Jurkat, Clone E6-1 (cell line): ENCODE measurements around the gene PDCD11.
"Not testable (repeated sequence)": the region's sequence is repeated elsewhere in the genome, so short reads cannot be mapped to it uniquely, and the experiment has no call there.

Source experiments
- DNase-seq: peaks from one replicate; pipeline ENCODE4 v3.0.0-alpha.2; 2011; ENCODE audit warnings: low read depth, low spot score
- H3K4me3 ChIP-seq: 2 replicates; pipeline ENCODE4 v1.5.1; 2011; ENCODE audit warnings: mild to moderate bottlenecking, low read length, control low read depth, moderate library complexity

Gene PDCD11

DNA sequence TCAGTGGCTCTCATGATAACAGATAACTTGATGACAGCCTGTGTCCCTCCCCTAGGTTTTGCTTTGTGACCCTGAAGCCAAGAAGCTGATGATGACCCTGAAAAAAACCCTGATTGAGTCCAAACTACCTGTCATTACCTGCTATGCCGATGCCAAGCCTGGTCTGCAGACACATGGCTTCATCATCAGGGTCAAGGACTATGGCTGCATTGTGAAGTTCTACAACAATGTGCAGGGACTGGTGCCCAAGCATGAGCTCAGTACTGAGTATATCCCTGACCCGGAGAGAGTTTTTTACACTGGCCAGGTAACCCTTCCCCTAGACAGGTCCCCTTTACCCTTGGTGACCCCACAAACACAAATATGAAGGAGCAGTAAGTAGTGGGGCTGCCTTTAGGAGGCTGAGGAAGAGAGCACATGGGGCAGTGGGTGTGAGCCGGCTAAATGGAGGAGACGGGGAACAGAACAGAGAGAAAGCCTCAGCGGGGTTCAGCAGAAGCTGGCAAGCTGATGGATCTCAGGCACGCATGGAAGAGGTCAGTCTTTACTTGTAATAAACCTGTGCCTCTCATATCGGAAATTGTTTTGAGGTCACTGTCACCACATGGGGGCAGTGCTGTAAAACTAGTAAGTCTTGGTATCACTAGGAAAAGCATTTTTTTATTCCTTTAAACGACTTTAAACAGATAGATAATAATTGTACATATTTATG, 20.2 kb downstream of the PDCD11 start:
- no peak overlapping the region for H3K4me3 ChIP-seq
- peak; percentile 59 for DNase-seq

DNA sequence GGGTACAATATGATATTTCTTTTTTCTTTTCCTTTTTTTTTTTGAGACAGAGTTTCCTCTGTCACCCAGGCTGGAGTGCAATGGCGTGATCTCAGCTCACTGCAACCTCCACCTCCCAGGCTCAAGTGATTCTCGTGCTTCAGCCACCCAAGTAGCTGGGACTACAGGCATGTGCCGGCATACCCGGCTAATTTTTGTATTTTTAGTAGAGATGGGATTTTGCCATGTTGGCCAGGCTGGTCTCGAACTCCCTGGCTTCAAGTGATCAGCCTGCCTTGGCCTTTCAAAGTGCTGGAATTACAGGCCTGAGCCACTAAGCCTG, 20.7 kb downstream of the PDCD11 start:
- DNase-seq, H3K4me3 ChIP-seq: not testable (repeated sequence)

DNA sequence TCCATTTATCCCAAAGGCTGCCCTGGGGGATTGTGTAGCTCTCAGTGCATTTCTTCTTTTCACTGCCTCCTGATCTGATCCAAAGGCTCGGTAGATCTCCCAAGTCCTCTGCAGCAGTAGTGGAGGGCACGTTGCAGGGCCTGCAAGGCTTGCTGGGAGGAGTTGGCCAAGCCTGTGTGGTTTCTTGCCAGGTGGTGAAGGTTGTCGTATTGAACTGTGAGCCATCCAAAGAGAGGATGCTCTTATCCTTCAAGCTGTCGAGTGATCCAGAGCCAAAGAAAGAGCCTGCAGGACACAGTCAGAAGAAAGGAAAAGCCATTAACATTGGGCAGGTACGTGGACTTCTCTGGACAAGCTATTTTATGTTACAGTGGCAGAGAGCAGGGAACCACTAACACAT, 21.2 kb downstream of the PDCD11 start:
- H3K4me3 ChIP-seq = no peak overlapping the region
- no peak for DNase-seq

DNA sequence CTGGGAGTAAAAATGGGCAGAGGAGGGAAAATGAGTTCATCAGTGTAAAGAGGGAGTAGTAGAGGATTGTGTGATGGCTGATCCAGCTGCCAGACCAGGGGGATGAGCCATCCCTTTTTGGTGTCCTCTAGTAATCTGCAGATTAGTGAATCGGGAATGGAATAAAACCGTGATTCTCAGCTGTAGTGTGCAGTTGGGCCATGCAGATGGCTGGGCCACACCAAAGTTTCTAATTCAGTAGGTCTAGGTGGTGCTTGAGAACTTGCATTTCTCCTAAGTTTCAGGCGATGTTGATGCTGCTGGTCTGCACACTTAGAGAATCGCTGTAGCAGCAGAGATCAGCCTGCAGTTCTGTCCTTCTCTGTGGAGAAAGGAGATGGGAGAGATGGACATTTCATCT, 22.7 kb downstream of the PDCD11 start:
- no peak overlapping the region for H3K4me3 ChIP-seq
- no peak for DNase-seq

DNA sequence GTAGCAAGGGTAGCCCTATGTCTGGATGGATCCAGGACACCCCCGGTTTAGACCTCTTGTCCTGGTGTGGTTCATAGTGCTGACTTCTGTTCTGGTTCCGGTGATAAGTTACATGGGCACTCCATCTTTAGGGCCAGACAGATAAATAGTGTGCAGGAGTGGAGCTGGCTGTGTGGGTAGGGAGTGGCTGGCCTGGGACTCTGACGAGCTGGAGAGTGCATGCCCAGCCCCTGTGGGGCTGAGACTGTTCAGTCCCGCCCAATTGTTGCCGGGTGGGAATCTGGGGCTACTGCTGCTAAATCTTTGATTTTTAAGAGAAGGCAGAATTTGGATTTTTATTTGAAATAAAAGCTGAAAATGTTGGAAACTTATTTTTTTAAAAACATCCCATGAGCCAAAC, 27.3 kb downstream of the PDCD11 start:
- H3K4me3 ChIP-seq = no peak overlapping the region
- no peak for DNase-seq

DNA sequence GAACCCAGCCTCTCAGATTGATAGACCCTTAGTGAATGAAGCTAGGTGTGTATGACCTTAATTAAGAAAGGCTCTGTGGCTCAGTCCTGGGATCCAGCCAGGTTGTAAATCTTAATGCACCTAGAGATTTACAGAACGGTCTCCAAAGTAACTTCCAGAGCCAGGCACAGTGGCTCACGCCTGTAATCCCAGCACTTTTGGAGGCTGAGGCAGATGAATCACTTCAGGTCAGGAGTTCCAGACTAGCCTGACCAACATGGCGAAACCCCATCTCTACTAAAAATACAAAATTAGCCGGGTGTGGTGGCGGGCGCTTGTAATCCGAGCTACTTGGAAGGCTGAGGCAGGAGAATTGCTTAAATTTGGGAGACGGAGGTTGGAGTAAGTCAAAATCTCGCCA, 31.4 kb downstream of the PDCD11 start:
- DNase-seq = no peak

DNA sequence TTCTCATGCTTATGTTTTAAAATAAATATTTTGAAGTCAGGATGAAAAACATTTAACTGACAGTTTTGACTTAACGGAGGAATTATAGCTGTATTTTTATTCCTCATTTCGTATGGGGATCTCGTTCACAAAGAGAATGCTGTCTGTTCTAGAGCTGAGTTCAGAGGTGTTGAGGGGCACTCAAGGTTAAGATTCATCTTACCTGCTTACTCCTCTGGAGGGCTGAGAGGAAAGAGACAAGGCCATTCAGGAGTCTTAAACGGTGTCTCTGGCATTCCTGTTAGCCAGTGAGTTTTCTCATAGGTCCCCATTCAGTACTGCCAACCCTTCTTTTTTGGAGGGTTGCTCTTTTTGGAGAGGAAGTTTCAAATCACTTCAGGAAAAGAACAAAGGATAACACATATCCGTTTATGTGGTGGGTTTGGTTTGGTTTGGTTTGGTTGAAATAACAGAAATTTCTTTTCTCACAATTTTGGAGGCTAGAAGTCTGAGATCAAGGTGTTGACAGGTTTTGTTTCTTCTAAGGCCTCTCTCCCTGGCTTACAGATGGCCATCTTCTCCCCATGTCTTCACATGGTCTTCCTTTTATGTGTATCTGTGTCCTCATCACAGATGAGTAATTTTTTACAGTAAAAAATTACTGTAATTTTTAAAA, 32.7 kb downstream of the PDCD11 start:
- no peak overlapping the region for H3K4me3 ChIP-seq
- DNase-seq = peak; percentile 66

More for the DNA sequence above, 31.4 kb downstream of the PDCD11 start:
- no peak overlapping the region for H3K4me3 ChIP-seq

DNA sequence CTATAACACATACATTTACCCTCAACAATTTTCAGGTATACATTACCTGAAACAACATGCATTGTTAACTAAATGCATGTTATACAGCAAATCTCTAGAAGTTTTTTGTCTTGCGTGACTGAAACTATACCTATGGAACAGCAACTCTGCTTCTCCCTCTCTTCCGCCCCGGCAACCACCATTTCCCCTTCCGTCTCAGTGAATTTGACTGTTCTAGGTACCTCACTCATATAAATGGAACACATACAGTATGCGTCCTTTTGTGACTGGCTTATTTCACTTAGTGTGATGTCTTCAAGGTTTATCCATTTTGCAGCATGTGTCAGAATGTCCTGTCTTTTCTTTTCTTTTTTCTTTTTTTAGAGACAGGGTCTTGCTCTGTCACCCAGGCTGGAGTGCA, 33.2 kb downstream of the PDCD11 start:
- H3K4me3 ChIP-seq = no peak overlapping the region
- peak; percentile 27 for DNase-seq

DNA sequence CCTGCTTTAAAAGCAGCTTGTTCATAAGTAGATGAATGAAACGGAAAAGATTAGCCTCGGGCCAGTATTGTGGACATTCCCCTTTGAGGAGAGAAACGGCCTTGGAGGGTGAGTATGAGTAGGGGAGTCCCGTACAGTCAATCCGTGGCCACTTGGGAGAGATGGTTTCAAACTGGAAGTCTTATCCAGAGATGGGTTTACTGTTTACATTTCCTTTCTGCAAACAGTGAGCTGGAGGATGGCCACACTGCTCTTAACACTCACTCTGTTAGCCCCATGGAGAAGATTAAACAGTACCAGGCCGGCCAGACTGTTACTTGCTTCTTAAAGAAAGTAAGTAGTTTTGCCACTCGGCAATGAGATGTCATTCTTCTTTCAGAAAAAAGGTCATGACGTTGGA, 35.5 kb downstream of the PDCD11 start:
- DNase-seq = no peak
- no peak overlapping the region for H3K4me3 ChIP-seq

DNA sequence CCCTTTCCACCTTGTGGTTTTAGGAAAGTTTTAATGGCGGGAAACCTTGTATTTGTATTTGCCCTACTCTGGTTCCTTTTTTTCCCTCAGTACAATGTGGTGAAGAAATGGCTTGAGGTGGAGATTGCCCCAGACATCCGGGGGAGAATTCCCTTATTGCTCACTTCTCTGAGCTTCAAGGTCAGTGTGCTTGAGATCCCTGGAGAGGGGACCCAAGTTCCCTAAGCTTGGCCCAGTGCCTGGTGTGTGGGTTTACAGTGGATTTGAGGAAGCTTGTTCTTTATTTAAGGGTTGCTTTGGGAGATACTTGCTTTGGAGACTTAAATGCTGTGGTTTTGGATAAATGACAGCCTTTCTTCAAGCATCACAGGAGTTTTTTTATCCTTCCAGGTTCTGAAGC, 37.4 kb downstream of the PDCD11 start:
- no peak overlapping the region for H3K4me3 ChIP-seq
- no peak for DNase-seq

DNA sequence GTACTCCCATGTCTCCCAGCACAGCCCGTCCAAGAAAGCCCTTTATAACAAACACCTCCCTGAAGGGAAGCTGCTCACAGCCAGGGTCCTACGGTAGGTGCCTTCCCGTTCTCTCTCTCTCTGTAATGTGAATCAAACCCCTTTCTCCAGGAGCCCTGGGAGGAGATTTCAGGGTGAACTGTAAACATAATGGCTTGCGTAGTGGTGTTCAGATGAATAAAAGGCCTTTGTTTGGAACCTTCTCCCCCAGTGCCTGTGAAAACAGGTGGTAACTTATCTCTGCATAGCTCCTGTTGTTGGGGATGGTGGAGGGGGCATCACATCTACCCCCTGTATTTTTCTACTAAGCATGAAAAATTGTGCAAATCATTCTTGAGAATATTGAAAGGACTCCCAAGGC, 43.4 kb downstream of the PDCD11 start:
- no peak overlapping the region for H3K4me3 ChIP-seq

DNA sequence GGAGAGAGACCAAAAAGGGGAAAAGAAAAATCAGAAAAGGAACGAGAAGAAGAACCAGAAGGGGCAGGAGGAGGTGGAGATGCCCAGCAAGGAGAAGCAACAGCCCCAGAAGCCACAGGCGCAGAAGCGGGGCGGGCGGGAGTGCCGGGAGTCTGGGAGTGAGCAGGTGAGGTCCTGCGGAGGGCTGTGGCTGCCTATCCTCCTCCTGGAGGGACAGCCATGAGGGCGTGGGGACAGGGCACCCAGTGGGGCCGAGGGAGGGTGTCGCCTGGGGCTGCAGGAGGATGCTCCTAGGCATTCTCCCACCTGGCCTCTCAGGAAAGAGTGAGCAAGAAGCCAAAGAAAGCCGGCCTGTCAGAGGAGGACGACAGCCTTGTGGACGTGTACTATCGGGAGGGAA, 44.0 kb downstream of the PDCD11 start:
- H3K4me3 ChIP-seq = no peak overlapping the region
- DNase-seq = no peak

More for the DNA sequence above, 43.4 kb downstream of the PDCD11 start:
- DNase-seq = no peak

DNA sequence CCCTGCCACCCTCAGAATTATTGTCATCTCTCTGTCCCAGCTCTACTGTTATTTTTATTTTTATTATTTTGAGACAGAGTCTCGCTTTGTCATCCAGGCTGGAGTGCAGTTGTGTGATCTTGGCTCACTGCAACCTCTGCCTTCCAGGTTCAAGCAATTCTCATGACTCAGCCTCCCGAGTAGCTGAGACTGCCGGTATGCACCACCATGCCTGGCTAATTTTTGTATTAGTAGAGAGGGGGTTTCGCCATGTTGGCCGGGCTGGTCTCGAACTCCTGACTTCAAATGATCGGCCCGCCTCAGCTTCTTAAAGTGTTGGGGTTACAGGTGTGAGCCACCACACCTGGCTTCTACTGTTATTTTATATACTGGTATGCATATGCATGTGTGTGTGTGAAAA, 44.8 kb downstream of the PDCD11 start:
- DNase-seq = no peak

DNA sequence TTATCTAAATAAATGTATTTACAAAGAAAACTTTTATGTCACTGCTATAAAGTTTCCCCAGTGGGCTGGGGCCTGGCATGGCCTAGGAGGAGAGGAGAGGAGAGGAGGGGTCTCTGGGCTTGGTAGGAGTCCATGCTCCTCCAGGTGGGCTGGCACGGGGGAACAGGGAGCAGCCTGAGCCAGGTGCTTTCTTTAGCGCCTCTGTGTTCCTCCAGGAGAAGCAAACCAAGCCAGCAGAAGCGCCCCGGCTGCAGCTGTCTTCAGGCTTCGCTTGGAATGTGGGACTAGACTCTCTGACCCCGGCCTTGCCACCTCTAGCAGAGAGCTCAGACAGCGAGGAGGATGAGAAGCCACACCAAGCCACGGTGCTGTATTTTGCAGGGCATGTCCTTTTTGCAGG, 45.2 kb downstream of the PDCD11 start:
- no peak for DNase-seq
- H3K4me3 ChIP-seq = no peak overlapping the region

More for the DNA sequence above, 44.8 kb downstream of the PDCD11 start:
- no peak overlapping the region for H3K4me3 ChIP-seq

DNA sequence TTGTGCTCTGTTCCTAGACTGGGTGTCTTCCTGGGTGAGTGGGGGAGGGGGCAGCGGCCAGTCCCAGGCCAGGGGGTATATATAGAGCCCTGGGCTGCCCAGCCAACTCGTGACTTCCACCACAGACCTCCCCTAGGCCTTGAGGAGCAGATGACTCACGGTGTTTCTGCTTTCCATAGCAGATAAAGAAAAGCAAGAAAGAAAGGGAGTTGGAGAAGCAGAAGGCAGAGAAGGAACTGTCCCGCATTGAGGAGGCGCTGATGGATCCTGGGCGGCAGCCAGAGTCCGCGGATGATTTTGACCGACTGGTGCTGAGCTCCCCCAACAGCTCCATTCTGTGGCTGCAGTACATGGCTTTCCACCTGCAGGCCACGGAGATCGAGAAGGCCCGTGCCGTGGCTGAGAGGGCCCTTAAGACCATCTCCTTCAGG, 45.6 kb downstream of the PDCD11 start:
- no peak for DNase-seq
- no peak overlapping the region for H3K4me3 ChIP-seq

DNA sequence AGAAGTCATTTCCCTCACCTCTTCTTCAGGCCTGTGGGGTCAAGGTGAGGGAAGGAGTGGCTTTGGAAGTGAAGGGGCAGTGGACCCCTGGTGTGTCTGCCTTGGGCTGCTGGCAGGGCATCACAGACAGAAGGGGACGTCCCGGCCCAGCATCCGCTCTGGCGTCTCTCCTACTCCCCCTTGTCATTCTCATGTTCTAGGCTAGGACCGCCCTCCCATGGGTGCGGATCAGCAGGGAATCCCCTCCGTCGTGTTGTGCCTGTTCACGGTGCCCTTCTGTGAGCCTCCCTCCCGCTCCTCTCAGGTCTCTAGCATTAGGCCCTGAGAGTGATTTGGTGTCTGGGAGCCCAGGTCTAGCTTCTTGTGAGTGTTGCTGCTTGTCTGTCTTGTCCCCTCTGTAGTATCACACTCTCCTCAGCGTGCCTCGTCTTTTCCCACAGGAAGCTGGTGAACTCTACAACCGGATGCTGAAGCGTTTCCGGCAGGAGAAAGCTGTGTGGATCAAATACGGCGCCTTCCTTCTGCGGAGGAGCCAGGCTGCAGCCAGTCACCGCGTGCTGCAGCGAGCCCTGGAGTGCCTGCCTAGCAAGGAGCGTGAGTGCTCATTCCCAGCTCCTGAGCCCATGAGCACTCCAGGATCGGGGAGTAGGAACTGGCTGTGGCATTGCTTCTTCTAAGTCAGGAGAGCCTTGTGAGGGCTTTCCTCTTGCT, 47.2 kb downstream of the PDCD11 start:
- DNase-seq = no peak
- no peak overlapping the region for H3K4me3 ChIP-seq

DNA sequence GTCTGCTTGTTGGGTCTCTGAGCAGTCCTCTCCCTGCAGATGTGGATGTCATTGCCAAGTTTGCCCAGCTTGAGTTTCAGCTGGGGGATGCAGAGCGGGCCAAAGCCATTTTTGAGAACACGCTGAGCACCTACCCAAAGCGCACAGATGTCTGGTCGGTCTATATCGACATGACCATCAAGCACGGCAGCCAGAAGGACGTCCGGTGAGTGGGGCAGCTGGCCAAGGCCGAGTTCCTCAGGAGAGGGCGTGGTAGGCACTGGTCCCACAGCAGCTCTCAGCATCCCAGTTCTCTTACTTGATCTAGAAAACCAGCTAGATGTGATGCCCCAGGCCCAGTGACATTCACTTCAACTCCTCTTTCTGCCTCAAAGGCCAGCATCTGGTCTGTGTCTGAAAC, 48.1 kb downstream of the PDCD11 start:
- DNase-seq = no peak

DNA sequence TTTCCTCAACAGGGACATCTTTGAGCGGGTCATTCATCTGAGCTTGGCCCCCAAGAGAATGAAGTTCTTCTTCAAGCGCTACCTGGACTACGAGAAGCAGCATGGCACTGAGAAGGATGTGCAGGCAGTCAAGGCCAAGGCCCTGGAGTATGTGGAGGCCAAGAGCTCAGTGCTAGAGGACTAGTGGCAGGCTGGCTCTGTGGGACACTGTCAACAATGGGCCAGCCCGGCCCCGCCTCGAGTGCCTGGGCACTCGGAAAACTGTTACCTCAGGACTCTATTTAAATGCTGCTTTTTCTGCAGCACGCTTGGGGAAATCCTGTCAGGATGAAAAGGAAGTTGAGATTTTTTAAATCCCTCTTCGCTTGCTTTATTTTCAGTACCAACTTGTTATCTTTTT, 48.9 kb downstream of the PDCD11 start:
- no peak for DNase-seq
- H3K4me3 ChIP-seq = no peak overlapping the region

More for the DNA sequence above, 48.1 kb downstream of the PDCD11 start:
- H3K4me3 ChIP-seq = no peak overlapping the region

DNA sequence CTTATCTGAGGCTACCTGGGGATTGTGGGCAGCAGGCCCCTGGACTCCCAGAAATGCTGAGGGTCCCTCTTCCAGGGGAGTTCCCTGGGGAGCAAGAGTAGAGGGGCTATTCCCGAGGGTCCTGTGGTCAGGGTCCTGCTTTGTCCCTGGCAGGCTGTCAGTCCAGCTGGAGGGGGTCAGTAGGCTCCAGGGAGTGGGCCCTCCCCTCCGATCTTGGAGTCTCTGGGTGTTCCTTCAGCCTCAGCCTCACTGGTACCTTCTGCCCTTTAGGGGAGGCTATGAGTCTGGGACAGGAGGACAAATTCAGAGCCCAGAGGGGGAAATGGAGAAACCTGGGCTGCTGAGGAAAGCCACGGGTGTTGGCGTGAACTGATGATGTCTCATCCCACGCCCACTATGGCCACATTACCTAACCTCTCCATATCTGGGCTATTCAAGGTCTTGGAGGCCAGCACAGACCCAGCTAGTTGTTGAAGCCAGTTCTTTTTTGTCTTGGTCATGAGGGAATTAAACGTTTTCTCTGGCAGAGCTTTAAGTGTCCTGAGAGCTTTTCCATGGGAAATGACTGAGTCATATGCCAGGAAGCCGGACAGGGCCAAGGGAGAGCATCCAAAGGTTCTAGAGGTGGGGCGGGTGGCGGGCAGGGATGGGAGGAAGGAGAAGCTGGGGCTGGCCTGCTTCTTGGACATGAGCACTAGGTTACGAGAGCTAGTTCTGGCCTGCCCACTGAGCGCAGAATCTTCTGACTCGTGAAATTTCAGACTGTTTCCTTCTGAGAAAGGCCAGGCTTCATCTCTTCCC, 49.5 kb downstream of the PDCD11 start:
- H3K4me3 ChIP-seq = no peak overlapping the region
- DNase-seq = no peak

DNA sequence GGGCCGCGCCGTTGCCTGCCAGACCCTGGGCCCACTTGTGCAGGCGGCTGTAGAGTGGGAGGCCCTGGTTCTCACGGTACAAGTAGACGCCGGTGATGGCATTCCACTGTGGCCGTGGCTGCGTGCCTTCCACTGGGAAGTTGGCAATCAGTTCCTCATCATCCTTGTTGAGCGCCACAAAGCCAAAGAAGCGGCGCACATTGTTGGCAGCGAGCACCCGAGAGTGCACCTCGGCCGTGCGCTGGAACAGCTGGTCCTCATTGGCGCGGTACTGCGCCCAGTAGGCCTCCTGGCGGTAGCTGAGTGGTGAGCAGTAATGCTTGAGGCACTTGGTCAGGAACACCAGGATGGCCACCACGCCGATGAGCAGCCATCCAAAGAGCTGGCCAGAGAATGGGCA, 50.8 kb downstream of the PDCD11 start:
- no peak overlapping the region for H3K4me3 ChIP-seq
- no peak for DNase-seq
